Measurements from ENCODE around the gene ZXDC.

DNA sequence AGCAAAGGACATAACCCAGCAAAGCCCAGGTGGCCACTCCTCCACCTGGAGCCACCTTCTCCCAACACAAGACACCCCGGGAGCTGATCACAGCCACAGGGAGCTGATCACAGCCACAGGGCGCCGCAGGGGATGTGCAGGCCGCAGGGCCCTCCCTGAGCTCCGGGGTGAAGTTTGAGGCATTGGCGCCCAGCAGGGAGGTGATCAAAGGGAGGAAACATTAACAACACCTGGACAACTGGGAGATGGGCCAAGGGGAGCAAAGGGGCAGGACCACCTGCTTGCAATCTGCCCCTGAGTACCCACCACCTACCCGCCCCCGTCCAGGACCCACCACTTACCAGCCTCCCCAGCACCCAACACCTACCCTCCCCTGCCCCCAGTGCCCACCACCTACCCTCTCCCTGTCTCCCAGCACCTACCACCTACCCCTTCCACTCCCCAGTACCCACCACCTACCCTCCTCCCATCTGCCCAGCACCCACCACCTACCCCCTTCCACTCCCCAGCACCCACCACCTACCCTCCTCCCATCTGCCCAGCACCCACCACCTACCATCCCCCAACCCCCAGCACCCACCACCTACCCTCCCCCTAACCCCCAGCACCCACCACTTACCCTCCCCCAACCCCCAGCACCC, 39.5 kb upstream of the ZXDC start:
- no peak for TF ChIP-seq POLR2A (IDR thresholded peaks at IDR 0.05; ENCODE audit: low read depth, low read length)
- no peak for TF ChIP-seq POLR2AphosphoS5 (IDR thresholded peaks at IDR 0.05; ENCODE audit: low read depth, low read length)

Data from GM12892 (cell line).